Sciatic nerve (tissue), 2 donors: Measurements from ENCODE around the gene SGTB. TPM values are rescaled to one million over a fixed set of nuclear protein-coding genes. Genes with fewer than 3 reads are reported as not detected.

Experiments
- ATAC-seq: fragments of 200-7000 bp; cut with Tn5 transposase; one replicate; pipeline ENCODE4 v1.9.1; 2020; ENCODE audit warnings: mild to moderate bottlenecking, moderate library complexity
- DNase-seq: peaks from one replicate; pipeline ENCODE4 v3.0.0-alpha.2; 2020; ENCODE audit warnings: low spot score
- intact Hi-C: fragments of 100-400 bp; cut with DNase I; formaldehyde crosslinking; loops from one replicate; pipeline ENCODE4 v1.14.2; 2022
- total RNA-seq: library from RNA; stranded (reverse); fragmentation: NEBNext Ultra II Directional; extraction: Animal tissue kit (Norgen Biotek cat#: 25700); gene quantifications from one replicate; pipeline ENCODE4 v1.2.1, GENCODE V29; 2021
- donor health status: DM: no; HTN: no; CAD: no.
- donor health status: DM: no; HTN: no; CAD: no.

The SGTB gene, protein sequence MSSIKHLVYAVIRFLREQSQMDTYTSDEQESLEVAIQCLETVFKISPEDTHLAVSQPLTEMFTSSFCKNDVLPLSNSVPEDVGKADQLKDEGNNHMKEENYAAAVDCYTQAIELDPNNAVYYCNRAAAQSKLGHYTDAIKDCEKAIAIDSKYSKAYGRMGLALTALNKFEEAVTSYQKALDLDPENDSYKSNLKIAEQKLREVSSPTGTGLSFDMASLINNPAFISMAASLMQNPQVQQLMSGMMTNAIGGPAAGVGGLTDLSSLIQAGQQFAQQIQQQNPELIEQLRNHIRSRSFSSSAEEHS
- total RNA-seq: 18.8 TPM

DNA sequence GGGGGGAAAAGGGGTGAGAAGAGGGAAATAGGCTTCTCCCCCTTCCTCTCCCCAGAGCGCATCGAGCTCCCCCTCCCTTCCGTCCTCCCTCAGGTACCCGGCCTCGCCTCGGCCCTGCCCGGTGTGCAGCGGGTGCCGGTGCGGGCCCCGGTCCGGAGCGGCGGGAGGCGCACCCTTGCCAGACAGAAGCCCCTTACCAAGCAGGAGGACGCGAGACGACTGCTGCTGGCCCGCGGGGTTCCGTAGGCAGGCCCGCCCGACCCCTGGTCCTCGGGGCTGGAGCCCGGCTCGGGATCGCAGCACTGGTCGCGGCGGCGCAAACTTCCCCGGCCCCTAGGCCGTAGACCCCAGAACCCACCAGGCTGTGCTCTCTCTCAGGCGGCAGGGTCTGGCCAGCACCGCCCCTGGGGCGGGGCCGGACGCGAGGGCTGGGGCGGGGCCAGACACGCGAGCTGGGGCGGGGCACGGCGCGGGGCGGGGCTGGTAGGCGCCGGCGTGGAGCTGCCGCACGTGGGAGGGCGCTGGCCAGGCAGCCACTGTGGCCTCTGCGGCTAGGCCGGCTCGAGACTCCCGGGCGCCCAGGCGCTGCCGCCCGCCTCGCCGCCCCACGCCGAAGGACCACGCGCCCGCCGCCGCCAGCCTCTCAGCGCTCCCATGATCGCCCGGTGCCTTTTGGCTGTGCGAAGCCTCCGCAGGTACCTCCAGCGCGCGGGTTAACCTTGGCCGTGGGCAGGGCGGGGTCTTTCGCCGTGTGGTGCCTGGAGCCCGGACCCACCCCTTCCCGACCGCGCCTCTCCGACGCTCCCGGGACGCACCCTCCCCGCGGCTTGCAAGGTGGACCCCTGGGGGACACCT lies at the start of gene SGTB, which contains the start of gene NLN:
Gene SGTB, minus strand, starts transcription at position 390 of the 855 bp plus-strand sequence. CDS start 1,302 bp downstream, outside the sequence.
Gene NLN, plus strand, starts transcription at position 486 of the 855 bp plus-strand sequence. Its CDS starts 169 bp downstream, at position 655.
- ATAC-seq: peak; percentile 97
- peak; percentile 93 for DNase-seq
- intact Hi-C loops: no loop called here

DNA sequence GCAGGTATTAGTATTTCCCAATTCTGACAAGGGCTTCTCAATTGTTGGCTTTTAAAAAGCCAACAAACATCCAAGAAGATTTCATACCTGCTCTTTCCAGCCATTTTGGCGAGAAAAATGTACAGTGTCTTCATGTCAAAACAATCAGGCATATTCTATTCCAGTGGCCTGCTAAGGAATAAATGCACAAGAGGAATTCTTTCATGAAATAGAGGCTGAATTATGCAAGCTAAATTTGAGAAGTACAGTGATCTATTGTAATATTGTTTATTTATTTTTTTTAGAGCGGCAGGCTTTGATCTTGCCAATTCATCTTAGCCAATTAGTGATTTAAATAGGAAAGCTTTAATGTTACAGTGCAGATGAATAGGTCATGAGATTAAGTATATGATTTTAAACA lies 49.4 kb upstream of the SGTB start:
- intact Hi-C loops: no loop called here
- no peak for ATAC-seq
- no peak for DNase-seq

DNA sequence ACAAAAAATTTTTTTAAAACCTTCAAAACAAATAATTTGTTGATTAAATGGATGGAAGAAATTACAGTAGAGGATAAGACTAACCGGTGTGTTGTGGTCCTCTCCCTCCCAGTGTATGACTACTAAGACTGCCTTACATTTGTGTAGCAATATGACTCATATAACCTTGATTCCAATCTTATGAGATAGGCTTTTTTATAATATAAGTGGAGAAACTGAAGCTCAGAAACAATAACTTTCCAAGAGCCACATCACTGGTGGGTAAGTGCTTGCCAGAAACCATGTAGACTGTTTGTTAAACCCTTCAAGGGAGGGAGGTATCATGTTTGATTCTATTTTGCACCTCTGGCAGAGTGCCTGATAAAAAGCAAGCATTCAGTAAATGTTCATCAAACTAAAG lies 47.6 kb upstream of the SGTB start:
- DNase-seq (no peak), ATAC-seq (no peak)
- intact Hi-C loops: no loop called here

GRCh38 chr5:65768723-65769346 lies 46.9 kb upstream of the SGTB start:
- intact Hi-C loops: no loop called here
- no peak for DNase-seq
- no peak for ATAC-seq

GRCh38 chr5:65767565-65767964 lies 45.7 kb upstream of the SGTB start:
- DNase-seq (no peak), ATAC-seq (no peak)
- intact Hi-C loops: no loop called here

DNA sequence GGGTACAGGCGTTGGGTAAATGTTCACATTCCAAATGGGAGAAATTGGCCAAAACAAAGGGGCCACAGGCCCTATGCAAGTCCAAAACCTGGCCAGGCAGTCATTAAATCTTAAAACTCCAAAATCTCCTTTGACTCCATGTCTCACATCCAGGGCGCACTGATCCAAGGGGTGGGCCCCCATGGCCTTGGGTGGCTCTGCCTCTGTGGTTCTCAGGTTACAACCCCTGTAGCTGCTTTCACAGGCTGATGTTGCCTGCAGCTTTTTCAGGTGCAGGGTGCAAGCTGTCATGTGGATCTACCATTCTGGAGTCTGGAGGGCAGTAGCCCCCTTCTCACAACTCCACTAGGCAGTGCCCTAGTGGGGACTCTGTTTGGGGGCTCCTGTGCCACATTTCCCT lies 44.9 kb upstream of the SGTB start:
- no peak for ATAC-seq
- intact Hi-C loops: no loop called here
- DNase-seq: no peak

GRCh38 chr5:65766175-65766574 lies 44.3 kb upstream of the SGTB start:
- no peak for DNase-seq
- intact Hi-C loops: no loop called here
- ATAC-seq: no peak

DNA sequence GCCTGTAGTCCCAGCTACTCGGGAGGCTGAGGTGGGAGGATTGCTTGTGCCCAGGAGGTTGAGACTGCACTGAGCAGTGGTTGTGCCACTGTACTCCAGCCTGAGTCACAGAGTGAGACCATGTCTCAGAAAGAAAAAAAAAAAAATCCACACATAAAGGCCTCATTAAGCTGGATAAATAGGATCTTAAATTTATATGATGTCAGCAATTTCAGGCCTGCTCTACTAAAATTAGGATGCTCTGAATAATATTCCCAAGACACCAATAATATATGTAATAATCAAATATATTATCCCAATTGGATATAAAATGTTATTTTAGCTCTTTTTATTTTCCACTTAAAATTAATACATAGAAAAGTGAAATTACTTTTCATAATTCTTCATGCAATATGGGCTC lies 43.7 kb upstream of the SGTB start:
- no peak for ATAC-seq
- DNase-seq: no peak
- intact Hi-C loops: no loop called here

- DNase-seq (no peak), ATAC-seq (no peak)
- intact Hi-C loops: no loop called here
Measured at GRCh38 chr5:65762234-65762633, 40.3 kb upstream of the SGTB start.

GRCh38 chr5:65760504-65761275 lies 38.8 kb upstream of the SGTB start:
- DNase-seq: no peak
- intact Hi-C loops: no loop called here
- peak; percentile 76 for ATAC-seq

GRCh38 chr5:65758546-65759144 lies 36.7 kb upstream of the SGTB start:
- ATAC-seq (no peak), DNase-seq (no peak)
- intact Hi-C loops: no loop called here

DNA sequence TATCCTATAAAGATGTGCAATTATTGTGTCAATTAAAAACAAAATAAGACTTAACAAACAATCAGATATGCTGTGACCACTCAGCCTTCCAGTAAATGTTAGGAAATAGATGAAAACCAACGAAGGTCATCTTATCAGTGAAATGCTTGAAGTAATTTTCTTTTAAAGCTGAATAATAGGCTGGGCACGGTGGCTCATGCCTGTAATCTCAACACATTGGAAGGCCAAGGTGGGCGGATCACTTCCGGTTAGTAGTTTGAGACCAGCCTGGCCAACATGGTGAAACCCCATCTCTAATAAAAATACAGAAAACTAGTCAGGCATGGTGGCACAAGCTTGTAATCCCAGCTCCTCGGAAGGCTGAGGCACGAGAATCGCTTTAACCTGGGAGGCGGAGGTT lies 31.3 kb upstream of the SGTB start:
- intact Hi-C loops: no loop called here
- ATAC-seq (no peak), DNase-seq (no peak)

DNA sequence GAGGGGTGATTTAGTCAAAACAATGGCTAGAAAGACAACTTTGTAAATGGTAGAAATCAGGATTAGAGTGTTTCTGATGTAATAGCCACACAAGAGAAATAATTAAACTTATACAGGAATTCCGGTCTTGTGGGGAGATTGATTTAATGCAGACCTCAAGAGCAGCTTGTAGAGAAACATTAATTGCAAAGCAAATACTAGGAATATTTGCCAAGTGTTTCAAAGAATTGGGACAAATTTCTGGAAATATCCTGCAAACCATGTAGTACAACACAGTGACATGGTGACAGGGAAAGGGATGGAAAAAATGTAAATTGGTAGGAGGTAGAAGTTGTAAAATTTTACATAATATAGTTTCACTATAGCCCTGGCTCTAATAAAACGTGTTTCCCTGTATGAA lies 29.0 kb upstream of the SGTB start:
- intact Hi-C loops: no loop called here
- ATAC-seq (no peak), DNase-seq (no peak)

GRCh38 chr5:65749956-65750355 lies 28.0 kb upstream of the SGTB start:
- DNase-seq: no peak
- no peak for ATAC-seq
- intact Hi-C loops: no loop called here

GRCh38 chr5:65749221-65749844 lies 27.4 kb upstream of the SGTB start:
- DNase-seq (no peak), ATAC-seq (no peak)
- intact Hi-C loops: no loop called here

DNA sequence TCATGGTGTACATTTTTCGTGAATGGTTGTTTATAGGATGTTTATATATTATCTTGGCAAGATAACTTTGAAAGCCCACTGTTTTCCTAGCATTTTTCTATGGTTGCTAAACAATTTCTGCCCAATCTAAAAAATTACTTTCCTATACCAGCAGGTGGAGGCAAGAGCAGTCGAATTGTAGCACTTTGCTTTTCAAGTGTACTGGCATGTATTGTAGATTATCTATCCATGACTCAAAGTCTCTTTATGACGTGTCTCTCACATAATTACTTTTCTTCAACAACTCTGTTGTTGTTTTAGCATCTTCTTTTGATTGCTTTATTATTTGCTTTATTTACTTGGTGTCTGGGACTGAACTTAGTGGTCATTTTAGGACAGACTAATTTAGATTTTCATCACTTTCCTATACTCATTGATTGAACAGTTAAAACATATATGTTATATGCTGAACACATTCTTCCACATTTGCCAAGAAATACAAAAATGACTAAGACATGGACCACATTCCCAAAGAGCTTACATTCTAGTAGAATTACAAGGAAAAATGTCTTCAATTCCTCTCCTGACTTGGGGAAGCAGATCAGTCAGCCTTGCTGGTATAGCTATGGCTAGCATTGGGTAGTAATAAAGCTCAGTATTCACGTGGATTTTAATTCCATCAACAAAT lies 20.8 kb upstream of the SGTB start:
- DNase-seq (no peak), ATAC-seq (no peak)
- intact Hi-C loops: no loop called here

GRCh38 chr5:65739162-65739561 lies 17.3 kb upstream of the SGTB start:
- no peak for ATAC-seq
- intact Hi-C loops: no loop called here

GRCh38 chr5:65738305-65738704 lies 16.4 kb upstream of the SGTB start:
- ATAC-seq: no peak
- intact Hi-C loops: no loop called here

More at GRCh38 chr5:65739162-65739561, 17.3 kb upstream of the SGTB start:
- DNase-seq: no peak

More at GRCh38 chr5:65738305-65738704, 16.4 kb upstream of the SGTB start:
- no peak for DNase-seq
